ENCODE data around the gene ZBTB45.

DNA sequence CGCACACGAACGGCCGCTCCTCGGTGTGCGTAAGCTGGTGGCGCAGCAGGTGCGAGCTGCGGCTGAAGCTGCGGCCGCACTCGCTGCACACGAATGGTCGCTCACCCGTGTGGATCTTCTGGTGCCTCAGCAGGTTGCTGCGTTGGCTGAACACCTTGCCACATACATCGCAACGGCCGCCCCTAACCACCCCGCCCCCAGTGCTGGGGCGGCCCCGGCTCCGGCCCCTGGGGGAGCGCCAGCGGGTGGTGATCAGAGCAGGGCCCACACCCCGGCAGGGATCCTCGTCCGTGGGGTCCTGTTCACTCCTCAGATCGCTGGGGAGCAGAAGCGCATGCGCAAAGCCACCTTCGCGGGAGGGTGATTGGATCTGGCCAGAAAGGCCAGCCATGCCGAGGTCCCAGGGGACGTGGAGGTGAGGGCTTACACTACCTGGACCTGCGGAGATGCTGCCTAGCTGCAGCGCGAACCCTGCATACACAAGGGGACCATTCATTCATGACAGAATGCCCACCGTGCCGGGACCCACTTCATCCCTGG is 43.5 kb upstream of the ZBTB45 start:
- TF ChIP-seq, protein P1, sequence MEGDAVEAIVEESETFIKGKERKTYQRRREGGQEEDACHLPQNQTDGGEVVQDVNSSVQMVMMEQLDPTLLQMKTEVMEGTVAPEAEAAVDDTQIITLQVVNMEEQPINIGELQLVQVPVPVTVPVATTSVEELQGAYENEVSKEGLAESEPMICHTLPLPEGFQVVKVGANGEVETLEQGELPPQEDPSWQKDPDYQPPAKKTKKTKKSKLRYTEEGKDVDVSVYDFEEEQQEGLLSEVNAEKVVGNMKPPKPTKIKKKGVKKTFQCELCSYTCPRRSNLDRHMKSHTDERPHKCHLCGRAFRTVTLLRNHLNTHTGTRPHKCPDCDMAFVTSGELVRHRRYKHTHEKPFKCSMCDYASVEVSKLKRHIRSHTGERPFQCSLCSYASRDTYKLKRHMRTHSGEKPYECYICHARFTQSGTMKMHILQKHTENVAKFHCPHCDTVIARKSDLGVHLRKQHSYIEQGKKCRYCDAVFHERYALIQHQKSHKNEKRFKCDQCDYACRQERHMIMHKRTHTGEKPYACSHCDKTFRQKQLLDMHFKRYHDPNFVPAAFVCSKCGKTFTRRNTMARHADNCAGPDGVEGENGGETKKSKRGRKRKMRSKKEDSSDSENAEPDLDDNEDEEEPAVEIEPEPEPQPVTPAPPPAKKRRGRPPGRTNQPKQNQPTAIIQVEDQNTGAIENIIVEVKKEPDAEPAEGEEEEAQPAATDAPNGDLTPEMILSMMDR (IDR thresholded peaks at IDR 0.05; ENCODE audit: poor library complexity), result no peak
- no peak for TF ChIP-seq EZH2phosphoT487 (IDR thresholded peaks at IDR 0.05; ENCODE audit: low read depth, severe bottlenecking, unreplicated experiment)
- TF ChIP-seq EZH2 (IDR thresholded peaks at IDR 0.05; ENCODE audit: borderline replicate concordance), result no peak

All from hepatocyte (in vitro differentiated cells).